ENCODE measurements around the gene ANK3. TPM values are rescaled to one million over a fixed set of nuclear protein-coding genes. Genes with fewer than 3 reads are reported as not detected.

The ANK3 gene
- total RNA-seq, 4 donors from 2014 or later: 125 to 171 (median 149) TPM

- Histone ChIP-seq H3K36me3 (no peaks in the 10 kb centered on the region), H3K27ac (no peak overlapping the region), H3K4me1 (no peaks in the 10 kb centered on the region), H3K9me3 (no peaks in the 10 kb centered on the region), H3K4me3 (no peak overlapping the region), H3K27me3 (no peaks in the 10 kb centered on the region)
- ATAC-seq (no peak), DNase-seq (no peak)
- intact Hi-C loops (cut with DNase I; ENCODE audit: low total_unique reads) (no loop called here), in situ Hi-C loops (cut with MboI; ENCODE audit: low sequenced_read_pairs in 4 of 4) (no loop called here)
- TF ChIP-seq POLR2A (IDR thresholded peaks at IDR 0.05) (no peak), CTCF (IDR thresholded peaks at IDR 0.05 in 4 of 5, conservative IDR thresholded peaks at IDR 0.05 in 1 of 5) (no peak)
Observed at GRCh38 chr10:60410970-60411369, 21.3 kb upstream of the ANK3 start.

- intact Hi-C loops (cut with DNase I; ENCODE audit: low total_unique reads): no loop called here
- in situ Hi-C loops (cut with MboI; ENCODE audit: low sequenced_read_pairs in 4 of 4): no loop called here
- Histone ChIP-seq H3K36me3 (no peaks in the 10 kb centered on the region), H3K9me3 (no peaks in the 10 kb centered on the region), H3K27me3 (no peaks in the 10 kb centered on the region), H3K4me3 (no peak overlapping the region), H3K27ac (no peak overlapping the region), H3K4me1 (no peaks in the 10 kb centered on the region)
- DNase-seq (no peak), ATAC-seq (no peak)
- no peak for TF ChIP-seq CTCF (IDR thresholded peaks at IDR 0.05 in 4 of 5, conservative IDR thresholded peaks at IDR 0.05 in 1 of 5)
- no peak for TF ChIP-seq POLR2A (IDR thresholded peaks at IDR 0.05)
Observed at GRCh38 chr10:60409202-60409601, 19.5 kb upstream of the ANK3 start.

- Histone ChIP-seq H3K4me3 (no peak overlapping the region), H3K9me3 (no peaks in the 10 kb centered on the region), H3K27me3 (no peaks in the 10 kb centered on the region), H3K36me3 (no peaks in the 10 kb centered on the region), H3K27ac (no peak overlapping the region), H3K4me1 (no peaks in the 10 kb centered on the region)
- in situ Hi-C loops (cut with MboI; ENCODE audit: low sequenced_read_pairs in 4 of 4) (no loop called here), intact Hi-C loops (cut with DNase I; ENCODE audit: low total_unique reads) (no loop called here)
- ATAC-seq: no peak
- DNase-seq: no peak
- TF ChIP-seq CTCF (IDR thresholded peaks at IDR 0.05 in 4 of 5, conservative IDR thresholded peaks at IDR 0.05 in 1 of 5): no peak
- no peak for TF ChIP-seq POLR2A (IDR thresholded peaks at IDR 0.05)
Observed at GRCh38 chr10:60406182-60406581, 16.5 kb upstream of the ANK3 start.

- no peak for ATAC-seq
- in situ Hi-C loops (cut with MboI; ENCODE audit: low sequenced_read_pairs in 4 of 4) (no loop called here), intact Hi-C loops (cut with DNase I; ENCODE audit: low total_unique reads) (no loop called here)
Observed at GRCh38 chr10:60405172-60405571, 15.5 kb upstream of the ANK3 start.

More at GRCh38 chr10:60405172-60405571, 15.5 kb upstream of the ANK3 start:
- DNase-seq: no peak
- no peak for TF ChIP-seq CTCF (IDR thresholded peaks at IDR 0.05 in 4 of 5, conservative IDR thresholded peaks at IDR 0.05 in 1 of 5)
- no peak for TF ChIP-seq POLR2A (IDR thresholded peaks at IDR 0.05)
- Histone ChIP-seq H3K27me3 (no peaks in the 10 kb centered on the region), H3K36me3 (no peaks in the 10 kb centered on the region), H3K27ac (no peak overlapping the region), H3K4me1 (no peaks in the 10 kb centered on the region), H3K9me3 (no peaks in the 10 kb centered on the region), H3K4me3 (no peak overlapping the region)
